ENCODE results near the gene KRT6C.

DNA sequence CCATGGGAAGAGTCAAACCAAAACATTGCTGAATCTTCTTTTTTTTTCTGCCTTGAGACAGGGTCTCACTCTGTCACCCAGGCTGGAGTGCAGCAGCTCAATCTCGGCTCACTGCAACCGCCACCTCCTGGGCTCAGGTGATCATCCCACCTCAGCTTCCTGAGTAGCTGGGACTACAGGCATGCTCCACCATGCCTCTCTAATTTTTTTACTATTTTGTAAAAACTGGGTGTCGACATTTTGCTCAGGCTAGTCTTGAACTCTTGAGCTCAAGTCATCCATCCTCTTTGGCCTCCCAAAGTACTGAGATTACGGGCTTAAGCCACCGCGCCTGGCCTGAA is 38.0 kb downstream of the KRT6C start:
- TF ChIP-seq, protein P1, sequence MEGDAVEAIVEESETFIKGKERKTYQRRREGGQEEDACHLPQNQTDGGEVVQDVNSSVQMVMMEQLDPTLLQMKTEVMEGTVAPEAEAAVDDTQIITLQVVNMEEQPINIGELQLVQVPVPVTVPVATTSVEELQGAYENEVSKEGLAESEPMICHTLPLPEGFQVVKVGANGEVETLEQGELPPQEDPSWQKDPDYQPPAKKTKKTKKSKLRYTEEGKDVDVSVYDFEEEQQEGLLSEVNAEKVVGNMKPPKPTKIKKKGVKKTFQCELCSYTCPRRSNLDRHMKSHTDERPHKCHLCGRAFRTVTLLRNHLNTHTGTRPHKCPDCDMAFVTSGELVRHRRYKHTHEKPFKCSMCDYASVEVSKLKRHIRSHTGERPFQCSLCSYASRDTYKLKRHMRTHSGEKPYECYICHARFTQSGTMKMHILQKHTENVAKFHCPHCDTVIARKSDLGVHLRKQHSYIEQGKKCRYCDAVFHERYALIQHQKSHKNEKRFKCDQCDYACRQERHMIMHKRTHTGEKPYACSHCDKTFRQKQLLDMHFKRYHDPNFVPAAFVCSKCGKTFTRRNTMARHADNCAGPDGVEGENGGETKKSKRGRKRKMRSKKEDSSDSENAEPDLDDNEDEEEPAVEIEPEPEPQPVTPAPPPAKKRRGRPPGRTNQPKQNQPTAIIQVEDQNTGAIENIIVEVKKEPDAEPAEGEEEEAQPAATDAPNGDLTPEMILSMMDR (IDR thresholded peaks at IDR 0.05): no peak
- no peak for TF ChIP-seq POLR2A (IDR thresholded peaks at IDR 0.05)

All from right lobe of liver (tissue), 4 donors.